Measurements from ENCODE around the gene USP6NL.

DNA sequence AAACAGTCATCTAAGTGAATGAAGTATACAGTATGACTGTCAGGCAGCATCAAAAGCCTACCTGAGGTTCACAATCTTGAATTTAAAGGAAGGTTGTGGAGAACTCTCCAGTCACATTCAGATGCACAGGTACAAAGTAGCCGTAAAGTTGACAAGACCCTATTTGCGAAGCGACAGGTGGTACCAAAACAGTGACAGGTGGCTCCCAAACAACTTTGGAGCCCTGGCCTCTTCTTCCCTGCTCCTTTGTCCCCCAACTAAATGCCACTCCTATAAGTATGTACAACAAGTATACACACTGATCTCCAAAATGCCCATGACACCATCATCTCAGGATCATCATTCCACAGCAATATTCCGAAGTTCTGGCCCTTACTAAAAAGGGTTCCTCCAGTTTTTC is 53.5 kb downstream of the USP6NL start:
- TF ChIP-seq, protein P1, sequence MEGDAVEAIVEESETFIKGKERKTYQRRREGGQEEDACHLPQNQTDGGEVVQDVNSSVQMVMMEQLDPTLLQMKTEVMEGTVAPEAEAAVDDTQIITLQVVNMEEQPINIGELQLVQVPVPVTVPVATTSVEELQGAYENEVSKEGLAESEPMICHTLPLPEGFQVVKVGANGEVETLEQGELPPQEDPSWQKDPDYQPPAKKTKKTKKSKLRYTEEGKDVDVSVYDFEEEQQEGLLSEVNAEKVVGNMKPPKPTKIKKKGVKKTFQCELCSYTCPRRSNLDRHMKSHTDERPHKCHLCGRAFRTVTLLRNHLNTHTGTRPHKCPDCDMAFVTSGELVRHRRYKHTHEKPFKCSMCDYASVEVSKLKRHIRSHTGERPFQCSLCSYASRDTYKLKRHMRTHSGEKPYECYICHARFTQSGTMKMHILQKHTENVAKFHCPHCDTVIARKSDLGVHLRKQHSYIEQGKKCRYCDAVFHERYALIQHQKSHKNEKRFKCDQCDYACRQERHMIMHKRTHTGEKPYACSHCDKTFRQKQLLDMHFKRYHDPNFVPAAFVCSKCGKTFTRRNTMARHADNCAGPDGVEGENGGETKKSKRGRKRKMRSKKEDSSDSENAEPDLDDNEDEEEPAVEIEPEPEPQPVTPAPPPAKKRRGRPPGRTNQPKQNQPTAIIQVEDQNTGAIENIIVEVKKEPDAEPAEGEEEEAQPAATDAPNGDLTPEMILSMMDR (conservative IDR thresholded peaks at IDR 0.05; ENCODE audit: low read depth, low read length) = no peak
- TF ChIP-seq EZH2 (IDR thresholded peaks at IDR 0.05; ENCODE audit: low read length, unreplicated experiment) (no peak), EZH2phosphoT487 (IDR thresholded peaks at IDR 0.05; ENCODE audit: borderline replicate concordance, low read length) (no peak)

Data from PC-3 (cell line).